HCT116 (cell line): ENCODE data around the gene DGKB. TPM values are rescaled to one million over a fixed set of nuclear protein-coding genes. Genes with fewer than 3 reads are reported as not detected.

Experiments
- ATAC-seq: fragments of 200-7000 bp; cut with Tn5 transposase; 2 replicates; pipeline ENCODE4 v1.9.1; 2020; ENCODE audit warnings: mild to moderate bottlenecking, moderate library complexity
- BruUV-seq: library from RNA; stranded (reverse); fragments of 400-500 nt; replicated peaks from 2 replicates; lab custom pipeline; 2021; lab: Mats Ljungman, UMichigan
- CTCF ChIA-PET: fragments of 300-600 bp; sonication (Branson Sonifier 250); formaldehyde crosslinking; loops from one replicate; lab custom pipeline; 2021; ENCODE audit warnings: antibody characterized with exemption; lab: Charles Lee
- POLR2A ChIA-PET: fragments of 300-600, 350-600 bp; sonication (Branson Sonifier 250); formaldehyde crosslinking; loops from one replicate; lab custom pipeline; 2021; ENCODE audit warnings: antibody characterized with exemption; lab: Charles Lee
- RAD21 ChIA-PET, 2 experiments: fragments of 300-600 bp; sonication (Branson Sonifier 250); formaldehyde crosslinking; loops; one replicate each; lab custom pipeline; 2023; ENCODE audit warnings: low total read pairs in 2 of 2; ENCODE audit not compliant: uncharacterized antibody in 2 of 2, unreplicated experiment in 2 of 2, low non-redundant PET in 1 of 2; lab: Charles Lee
- DNase-seq: peaks from one replicate; pipeline ENCODE4 v3.0.0-alpha.2; 2010; ENCODE audit warnings: low read depth, low spot score
- H2AFZ ChIP-seq: fragments of 200-600 bp; shearing (Covaris generic), sonication (generic); 2 replicates; pipeline ENCODE4 v1.6.1; 2017; ENCODE audit warnings: low read depth, mixed run types, mixed read lengths, antibody characterized with exemption, low read length; ENCODE audit not compliant: poor library complexity, severe bottlenecking
- H3K27ac ChIP-seq: 2 replicates; pipeline ENCODE4 v1.5.1; 2012; ENCODE audit warnings: low read depth, low read length
- H3K27me3 ChIP-seq: fragments of 200-600 bp; sonication (generic); 2 replicates; pipeline ENCODE4 v1.6.1; 2016; ENCODE audit warnings: mixed run types, low read length, mixed read lengths; ENCODE audit not compliant: insufficient read depth
- H3K36me3 ChIP-seq, 2 experiments: fragments of 200-500 bp in 1 of 2; fragments of 200-600 bp in 1 of 2; sonication (Bioruptor generic) in 1 of 2; sonication (generic) in 1 of 2; 2 replicates each; pipeline versions ENCODE4 v1.5.1 to v1.6.1; 2014 to 2016; ENCODE audit warnings: low read length in 2 of 2, inconsistent platforms in 1 of 2, mixed read lengths in 1 of 2, mixed run types in 1 of 2; ENCODE audit not compliant: insufficient read depth in 2 of 2, control insufficient read depth in 1 of 2
- H3K4me1 ChIP-seq, 2 experiments: fragments of 200-600 bp in 1 of 2; sonication (generic) in 1 of 2; 2 replicates each; pipeline versions ENCODE4 v1.5.1 to v1.6.1; 2012 to 2017; ENCODE audit warnings: low read length in 2 of 2, inconsistent platforms in 1 of 2, mild to moderate bottlenecking in 1 of 2, mixed read lengths in 1 of 2, mixed run types in 1 of 2, moderate library complexity in 1 of 2; ENCODE audit not compliant: insufficient read depth in 2 of 2, control insufficient read depth in 1 of 2
- H3K4me2 ChIP-seq: fragments of 200-600 bp; sonication (generic); 2 replicates; pipeline ENCODE4 v1.6.1; 2017; ENCODE audit warnings: mixed run types, low read length, mixed read lengths
- H3K4me3 ChIP-seq, 2 experiments: fragments of 200-600 bp in 1 of 2; sonication (generic) in 1 of 2; replicated peaks in 1 of 2; 2 replicates each; pipeline ENCODE4 v1.5.1; 2011 to 2016; ENCODE audit warnings: low read length in 2 of 2, control low read depth in 1 of 2, low read depth in 1 of 2, mild to moderate bottlenecking in 1 of 2, mixed read lengths in 1 of 2, mixed run types in 1 of 2
- H3K79me2 ChIP-seq: fragments of 200-600 bp; sonication (generic); 2 replicates; pipeline ENCODE4 v1.6.1; 2017; ENCODE audit warnings: mild to moderate bottlenecking, mixed run types, low read length, moderate library complexity, mixed read lengths; ENCODE audit not compliant: insufficient read depth
- H3K9ac ChIP-seq: fragments of 200-600 bp; sonication (generic); 2 replicates; pipeline ENCODE4 v1.6.1; 2016; ENCODE audit warnings: low read length, mixed read lengths
- H3K9me2 ChIP-seq: fragments of 200-600 bp; sonication (generic), shearing (Covaris generic); 2 replicates; pipeline ENCODE4 v1.6.1; 2017; ENCODE audit warnings: mixed run types, mild to moderate bottlenecking, moderate library complexity; ENCODE audit not compliant: insufficient read depth
- H3K9me3 ChIP-seq, 2 experiments: fragments of 200-500 bp in 1 of 2; fragments of 200-600 bp in 1 of 2; sonication (Bioruptor generic) in 1 of 2; sonication (generic) in 1 of 2; 2 replicates each; pipeline ENCODE4 v1.6.1; 2014 to 2017; ENCODE audit warnings: low read length in 2 of 2, mixed read lengths in 2 of 2, inconsistent platforms in 1 of 2, low read depth in 1 of 2, mild to moderate bottlenecking in 1 of 2, mixed run types in 1 of 2, moderate library complexity in 1 of 2; ENCODE audit not compliant: control insufficient read depth in 1 of 2, insufficient read depth in 1 of 2
- H4K20me1 ChIP-seq: fragments of 200-600 bp; sonication (generic), shearing (Covaris generic); 2 replicates; pipeline ENCODE4 v1.6.1; 2017; ENCODE audit warnings: mixed run types, mild to moderate bottlenecking, moderate library complexity; ENCODE audit not compliant: insufficient read depth
- CBX3 ChIP-seq: IDR thresholded peaks from 2 replicates; pipeline ENCODE4 v1.6.1; 2012; ENCODE audit warnings: low read depth
- EZH2 ChIP-seq: fragments of 200-600 bp; sonication (generic); IDR thresholded peaks from 2 replicates; pipeline ENCODE4 v1.6.1; 2017; ENCODE audit warnings: antibody characterized with exemption, mixed run types
- JUND ChIP-seq: IDR thresholded peaks from 2 replicates; pipeline ENCODE4 v1.6.1; 2012
- POLR2A ChIP-seq: IDR thresholded peaks from 2 replicates; pipeline ENCODE4 v1.7.0; 2011; ENCODE audit warnings: borderline replicate concordance; ENCODE audit not compliant: insufficient read depth, insufficient read length; ENCODE audit errors: extremely low read depth
- RAD21 ChIP-seq: IDR thresholded peaks from 2 replicates; pipeline ENCODE4 v1.6.1; 2012; ENCODE audit warnings: low read depth, mild to moderate bottlenecking
- SIN3A ChIP-seq: IDR thresholded peaks from 2 replicates; pipeline ENCODE4 v1.6.1; 2012; ENCODE audit warnings: low read depth
- SP1 ChIP-seq: IDR thresholded peaks from 2 replicates; pipeline ENCODE4 v1.6.1; 2012; ENCODE audit warnings: low read depth
- SRF ChIP-seq: IDR thresholded peaks from 2 replicates; pipeline ENCODE4 v1.6.1; 2012; ENCODE audit warnings: low read depth
- TCF7L2 ChIP-seq: IDR thresholded peaks from 2 replicates; pipeline ENCODE4 v1.7.0; 2011; ENCODE audit warnings: borderline replicate concordance, inconsistent platforms; ENCODE audit not compliant: insufficient read depth, insufficient read length; ENCODE audit errors: extremely low read depth
- YY1 ChIP-seq: IDR thresholded peaks from 2 replicates; pipeline ENCODE4 v1.6.1; 2011; ENCODE audit warnings: low read length, low read depth, moderate library complexity, mild to moderate bottlenecking; ENCODE audit not compliant: insufficient replicate concordance; ENCODE audit errors: extremely low read depth
- intact Hi-C: fragments of 100-400 bp; cut with micrococcal nuclease; formaldehyde crosslinking; loops from 2 replicates; pipeline ENCODE4 v1.10.0; 2022
- total RNA-seq: library from RNA; stranded (reverse); gene quantifications from one replicate; pipeline ENCODE4 v1.2.1, GENCODE V29; 2021; ENCODE audit not compliant: unreplicated experiment
- TF ChIP-seq, protein P1 (sequence below): IDR thresholded peaks from 2 replicates; pipeline ENCODE4 v1.6.1; 2012; ENCODE audit warnings: low read depth
- TF ChIP-seq, protein P2 (sequence below): IDR thresholded peaks from 2 replicates; pipeline ENCODE4 v1.6.1; 2011; ENCODE audit warnings: mild to moderate bottlenecking, low read length, moderate library complexity; ENCODE audit not compliant: insufficient replicate concordance; ENCODE audit errors: extremely low read depth
- TF ChIP-seq, protein P3 (sequence below): IDR thresholded peaks from 2 replicates; pipeline ENCODE4 v1.6.1; 2012
- TF ChIP-seq, protein P4 (sequence below), 3 experiments: fragments of 200-600 bp in 1 of 3; sonication (generic) in 1 of 3; IDR thresholded peaks in 2 of 3; conservative IDR thresholded peaks in 1 of 3; 2 replicates each; pipeline ENCODE4 v1.5.1; 2012 to 2017; ENCODE audit warnings: low read depth in 2 of 3, low read length in 2 of 3, antibody characterized with exemption in 1 of 3, borderline replicate concordance in 1 of 3, control low read depth in 1 of 3, mild to moderate bottlenecking in 1 of 3, mixed read lengths in 1 of 3, mixed run types in 1 of 3, moderate library complexity in 1 of 3; ENCODE audit not compliant: insufficient read depth in 1 of 3

Gene DGKB
- total RNA-seq, 1 experiment from 2014 or later, result 0.05 TPM

DNA sequence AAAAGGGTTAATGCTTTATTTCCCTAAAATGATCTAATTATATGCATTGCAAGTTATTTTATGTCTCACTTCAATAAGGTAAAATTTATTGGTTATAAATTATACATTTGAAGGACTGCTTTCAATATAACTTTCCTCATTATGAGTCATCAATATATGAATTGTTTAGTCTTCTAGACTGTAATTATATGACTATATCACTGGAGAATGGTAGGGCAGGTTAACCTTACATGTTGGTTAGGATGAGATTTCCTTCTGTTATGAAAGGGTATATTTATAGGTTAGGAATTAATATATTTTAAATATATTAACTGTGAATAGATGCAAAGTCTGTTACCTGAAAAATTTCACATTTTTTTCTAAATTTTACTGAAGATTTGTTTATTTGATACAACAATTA is 506.7 kb downstream of the DGKB start:
- no peaks in the 10 kb centered on the region for H3K4me1 ChIP-seq
- BruUV-seq, result no TSS peak
- POLR2A ChIA-PET, result no interaction called here
- H3K9me2 ChIP-seq, result no peaks in the 10 kb centered on the region; the same call in 1 of the 2 replicates
- H3K79me2 ChIP-seq, result no peaks in the 10 kb centered on the region
- CTCF ChIA-PET, result no interaction called here
- H3K36me3 ChIP-seq, result no peaks in the 10 kb centered on the region
- no peak for TF ChIP-seq POLR2A
- TF ChIP-seq, protein P1, sequence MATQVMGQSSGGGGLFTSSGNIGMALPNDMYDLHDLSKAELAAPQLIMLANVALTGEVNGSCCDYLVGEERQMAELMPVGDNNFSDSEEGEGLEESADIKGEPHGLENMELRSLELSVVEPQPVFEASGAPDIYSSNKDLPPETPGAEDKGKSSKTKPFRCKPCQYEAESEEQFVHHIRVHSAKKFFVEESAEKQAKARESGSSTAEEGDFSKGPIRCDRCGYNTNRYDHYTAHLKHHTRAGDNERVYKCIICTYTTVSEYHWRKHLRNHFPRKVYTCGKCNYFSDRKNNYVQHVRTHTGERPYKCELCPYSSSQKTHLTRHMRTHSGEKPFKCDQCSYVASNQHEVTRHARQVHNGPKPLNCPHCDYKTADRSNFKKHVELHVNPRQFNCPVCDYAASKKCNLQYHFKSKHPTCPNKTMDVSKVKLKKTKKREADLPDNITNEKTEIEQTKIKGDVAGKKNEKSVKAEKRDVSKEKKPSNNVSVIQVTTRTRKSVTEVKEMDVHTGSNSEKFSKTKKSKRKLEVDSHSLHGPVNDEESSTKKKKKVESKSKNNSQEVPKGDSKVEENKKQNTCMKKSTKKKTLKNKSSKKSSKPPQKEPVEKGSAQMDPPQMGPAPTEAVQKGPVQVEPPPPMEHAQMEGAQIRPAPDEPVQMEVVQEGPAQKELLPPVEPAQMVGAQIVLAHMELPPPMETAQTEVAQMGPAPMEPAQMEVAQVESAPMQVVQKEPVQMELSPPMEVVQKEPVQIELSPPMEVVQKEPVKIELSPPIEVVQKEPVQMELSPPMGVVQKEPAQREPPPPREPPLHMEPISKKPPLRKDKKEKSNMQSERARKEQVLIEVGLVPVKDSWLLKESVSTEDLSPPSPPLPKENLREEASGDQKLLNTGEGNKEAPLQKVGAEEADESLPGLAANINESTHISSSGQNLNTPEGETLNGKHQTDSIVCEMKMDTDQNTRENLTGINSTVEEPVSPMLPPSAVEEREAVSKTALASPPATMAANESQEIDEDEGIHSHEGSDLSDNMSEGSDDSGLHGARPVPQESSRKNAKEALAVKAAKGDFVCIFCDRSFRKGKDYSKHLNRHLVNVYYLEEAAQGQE, result no peak
- TF ChIP-seq YY1, result no peak
- TF ChIP-seq EZH2, result no peak
- TF ChIP-seq JUND, result no peak
- TF ChIP-seq, protein P2, sequence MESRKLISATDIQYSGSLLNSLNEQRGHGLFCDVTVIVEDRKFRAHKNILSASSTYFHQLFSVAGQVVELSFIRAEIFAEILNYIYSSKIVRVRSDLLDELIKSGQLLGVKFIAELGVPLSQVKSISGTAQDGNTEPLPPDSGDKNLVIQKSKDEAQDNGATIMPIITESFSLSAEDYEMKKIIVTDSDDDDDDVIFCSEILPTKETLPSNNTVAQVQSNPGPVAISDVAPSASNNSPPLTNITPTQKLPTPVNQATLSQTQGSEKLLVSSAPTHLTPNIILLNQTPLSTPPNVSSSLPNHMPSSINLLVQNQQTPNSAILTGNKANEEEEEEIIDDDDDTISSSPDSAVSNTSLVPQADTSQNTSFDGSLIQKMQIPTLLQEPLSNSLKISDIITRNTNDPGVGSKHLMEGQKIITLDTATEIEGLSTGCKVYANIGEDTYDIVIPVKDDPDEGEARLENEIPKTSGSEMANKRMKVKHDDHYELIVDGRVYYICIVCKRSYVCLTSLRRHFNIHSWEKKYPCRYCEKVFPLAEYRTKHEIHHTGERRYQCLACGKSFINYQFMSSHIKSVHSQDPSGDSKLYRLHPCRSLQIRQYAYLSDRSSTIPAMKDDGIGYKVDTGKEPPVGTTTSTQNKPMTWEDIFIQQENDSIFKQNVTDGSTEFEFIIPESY, result no peak
- TF ChIP-seq SRF, result no peak
- no peak for TF ChIP-seq TCF7L2
- TF ChIP-seq, protein P3, sequence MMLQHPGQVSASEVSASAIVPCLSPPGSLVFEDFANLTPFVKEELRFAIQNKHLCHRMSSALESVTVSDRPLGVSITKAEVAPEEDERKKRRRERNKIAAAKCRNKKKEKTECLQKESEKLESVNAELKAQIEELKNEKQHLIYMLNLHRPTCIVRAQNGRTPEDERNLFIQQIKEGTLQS, result no peak
- TF ChIP-seq CBX3, result no peak
- no peak for TF ChIP-seq SIN3A
- TF ChIP-seq RAD21, result no peak
- no peak for TF ChIP-seq SP1
- TF ChIP-seq, protein P4, sequence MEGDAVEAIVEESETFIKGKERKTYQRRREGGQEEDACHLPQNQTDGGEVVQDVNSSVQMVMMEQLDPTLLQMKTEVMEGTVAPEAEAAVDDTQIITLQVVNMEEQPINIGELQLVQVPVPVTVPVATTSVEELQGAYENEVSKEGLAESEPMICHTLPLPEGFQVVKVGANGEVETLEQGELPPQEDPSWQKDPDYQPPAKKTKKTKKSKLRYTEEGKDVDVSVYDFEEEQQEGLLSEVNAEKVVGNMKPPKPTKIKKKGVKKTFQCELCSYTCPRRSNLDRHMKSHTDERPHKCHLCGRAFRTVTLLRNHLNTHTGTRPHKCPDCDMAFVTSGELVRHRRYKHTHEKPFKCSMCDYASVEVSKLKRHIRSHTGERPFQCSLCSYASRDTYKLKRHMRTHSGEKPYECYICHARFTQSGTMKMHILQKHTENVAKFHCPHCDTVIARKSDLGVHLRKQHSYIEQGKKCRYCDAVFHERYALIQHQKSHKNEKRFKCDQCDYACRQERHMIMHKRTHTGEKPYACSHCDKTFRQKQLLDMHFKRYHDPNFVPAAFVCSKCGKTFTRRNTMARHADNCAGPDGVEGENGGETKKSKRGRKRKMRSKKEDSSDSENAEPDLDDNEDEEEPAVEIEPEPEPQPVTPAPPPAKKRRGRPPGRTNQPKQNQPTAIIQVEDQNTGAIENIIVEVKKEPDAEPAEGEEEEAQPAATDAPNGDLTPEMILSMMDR (IDR thresholded peaks at IDR 0.05 in 2 of 3, conservative IDR thresholded peaks at IDR 0.05 in 1 of 3; ENCODE audit: borderline replicate concordance in 1 of 3, insufficient read depth in 1 of 3, low read depth in 2 of 3, low read length in 2 of 3), result no peak
- H3K4me2 ChIP-seq, result no peak overlapping the region
- no peaks in the 10 kb centered on the region for H3K9me3 ChIP-seq
- H4K20me1 ChIP-seq, result no peaks in the 10 kb centered on the region
- H3K27ac ChIP-seq, result no peak overlapping the region
- no peak overlapping the region for H3K4me3 ChIP-seq
- ATAC-seq (no peak), DNase-seq (no peak)
- no peak overlapping the region for H3K9ac ChIP-seq
- no peak overlapping the region for H2AFZ ChIP-seq
- RAD21 ChIA-PET, result no interaction called here
- intact Hi-C loops, result no loop called here
- no peaks in the 10 kb centered on the region for H3K27me3 ChIP-seq
